Erythroblast (primary cell): ENCODE data around the gene GPR160.

Experiments
- DNase-seq, 2 experiments: peaks; one replicate each; lab custom pipeline; 2025; lab: John Stamatoyannopoulos, UW
- GATA1 ChIP-seq: IDR thresholded peaks from 2 replicates; pipeline ENCODE4 v1.6.1; 2011; ENCODE audit warnings: low read depth, mild to moderate bottlenecking, control low read depth, low read length, moderate library complexity
- POLR2A ChIP-seq: IDR thresholded peaks from 2 replicates; pipeline ENCODE4 v1.6.1; 2011; ENCODE audit warnings: mild to moderate bottlenecking, low read length

Gene GPR160

GRCh38 chr3:170037463-170038433, at the start of gene GPR160:
Gene GPR160, plus strand, starts transcription at chr3:170037995. Its CDS starts 45,978 bp downstream, at chr3:170083973.
- DNase-seq: peak; percentile 79 to 86
- TF ChIP-seq POLR2A: no peak
- no peak for TF ChIP-seq GATA1

GRCh38 chr3:169990431-169990830, 47.4 kb upstream of the GPR160 start:
- no peak for DNase-seq
- TF ChIP-seq POLR2A (no peak), GATA1 (no peak)

GRCh38 chr3:169992156-169992555, 45.6 kb upstream of the GPR160 start:
- no peak for DNase-seq
- no peak for TF ChIP-seq POLR2A
- TF ChIP-seq GATA1: no peak

GRCh38 chr3:169992781-169993180, 45.0 kb upstream of the GPR160 start:
- no peak for DNase-seq
- TF ChIP-seq POLR2A: no peak
- no peak for TF ChIP-seq GATA1

- DNase-seq: no peak
- TF ChIP-seq GATA1: no peak
- TF ChIP-seq POLR2A: no peak
Measured at GRCh38 chr3:169993761-169994160, 44.0 kb upstream of the GPR160 start.

- no peak for TF ChIP-seq GATA1
- no peak for TF ChIP-seq POLR2A
- DNase-seq: no peak
Measured at GRCh38 chr3:169996063-169996462, 41.7 kb upstream of the GPR160 start.

- no peak for DNase-seq
- TF ChIP-seq GATA1 (no peak), POLR2A (no peak)
Measured at GRCh38 chr3:169998668-169999131, 39.1 kb upstream of the GPR160 start.

GRCh38 chr3:169999433-169999832, 38.4 kb upstream of the GPR160 start:
- DNase-seq: no peak
- no peak for TF ChIP-seq POLR2A
- no peak for TF ChIP-seq GATA1

- TF ChIP-seq GATA1 (no peak), POLR2A (no peak)
- DNase-seq: no peak
Measured at GRCh38 chr3:170000051-170000450, 37.7 kb upstream of the GPR160 start.

- no peak for DNase-seq
- TF ChIP-seq POLR2A (no peak), GATA1 (no peak)
Measured at GRCh38 chr3:170002231-170002630, 35.6 kb upstream of the GPR160 start.

GRCh38 chr3:170002879-170003278, 34.9 kb upstream of the GPR160 start:
- TF ChIP-seq POLR2A (no peak), GATA1 (no peak)
- no peak for DNase-seq

- no peak for TF ChIP-seq POLR2A
- no peak for TF ChIP-seq GATA1
- DNase-seq: no peak
Measured at GRCh38 chr3:170003881-170004356, 33.9 kb upstream of the GPR160 start.

- no peak for DNase-seq
- TF ChIP-seq POLR2A (no peak), GATA1 (no peak)
Measured at GRCh38 chr3:170007031-170007663, 30.6 kb upstream of the GPR160 start.

- no peak for DNase-seq
- TF ChIP-seq GATA1 (no peak), POLR2A (no peak)
Measured at GRCh38 chr3:170010498-170010897, 27.3 kb upstream of the GPR160 start.
